Natural killer cell (primary cell): ENCODE measurements around the gene ANKH. TPM values are rescaled to one million over a fixed set of nuclear protein-coding genes. Genes with fewer than 3 reads are reported as not detected.
A peak's percentile ranks its signal among the peaks of the same experiment; 100 is the strongest.

Source experiments
- ATAC-seq, 3 donors: fragments of 150-1000 bp in 2 of 3; fragments of 200-7000 bp in 1 of 3; cut with Tn5 transposase; 1 replicate in 1 of 3; 2 replicates in 2 of 3; pipeline ENCODE4 v1.10.0; 2021; ENCODE audit warnings: mild to moderate bottlenecking in 2 of 3, moderate library complexity in 2 of 3
- DNase-seq, 2 donors: peaks; one replicate each; pipeline versions ENCODE4 v3.0.0 to v3.0.0-alpha.2; 2013 to 2021; ENCODE audit warnings: mixed read lengths in 1 of 2
- H3K27ac ChIP-seq: one replicate; pipeline ENCODE4 v1.5.1; 2013; ENCODE audit warnings: mild to moderate bottlenecking, low read length
- H3K27me3 ChIP-seq: one replicate; pipeline ENCODE4 v1.6.1; 2013; ENCODE audit warnings: low read length; ENCODE audit not compliant: control insufficient read depth, insufficient read depth
- H3K36me3 ChIP-seq: one replicate; pipeline ENCODE4 v1.6.1; 2013; ENCODE audit warnings: low read length; ENCODE audit not compliant: control insufficient read depth, insufficient read depth
- H3K4me1 ChIP-seq: one replicate; pipeline ENCODE4 v1.6.1; 2013; ENCODE audit warnings: low read length; ENCODE audit not compliant: control insufficient read depth, insufficient read depth
- H3K4me3 ChIP-seq: one replicate; pipeline ENCODE4 v1.5.1; 2013; ENCODE audit warnings: low read length
- H3K9me3 ChIP-seq: one replicate; pipeline ENCODE4 v1.6.1; 2013; ENCODE audit warnings: low read length; ENCODE audit not compliant: control insufficient read depth, insufficient read depth
- H3K27ac Mint-ChIP-seq, 2 donors: one replicate each; pipeline ENCODE4 v1.8.0; 2022; ENCODE audit warnings: mild to moderate bottlenecking in 2 of 2, mixed read lengths in 2 of 2, moderate library complexity in 1 of 2
- H3K27me3 Mint-ChIP-seq, 2 donors: one replicate each; pipeline ENCODE4 v1.8.0; 2022; ENCODE audit warnings: low read depth in 2 of 2, mixed read lengths in 2 of 2
- H3K36me3 Mint-ChIP-seq: one replicate; pipeline ENCODE4 v1.8.0; 2022; ENCODE audit warnings: mixed read lengths
- H3K4me1 Mint-ChIP-seq, 2 donors: one replicate each; pipeline ENCODE4 v1.8.0; 2022; ENCODE audit warnings: mixed read lengths in 2 of 2
- H3K4me3 Mint-ChIP-seq: one replicate; pipeline ENCODE4 v1.8.0; 2022; ENCODE audit warnings: mild to moderate bottlenecking, moderate library complexity, mixed read lengths
- H3K9me3 Mint-ChIP-seq, 2 donors: one replicate each; pipeline ENCODE4 v1.8.0; 2022; ENCODE audit warnings: mixed read lengths in 2 of 2
- CTCF ChIP-seq: fragments of 200-600 bp; IDR thresholded peaks from one replicate; pipeline ENCODE4 v1.8.0; 2022; ENCODE audit warnings: antibody characterized with exemption
- whole genome bisulfite sequencing: methylation state at CpG from one replicate; pipeline ENCODE4 v1.1.7; 2013; ENCODE audit warnings: missing lambda C conversion rate; ENCODE audit not compliant: insufficient coverage; 5-methylcytosine and 5-hydroxymethylcytosine counted together
- intact Hi-C: fragments of 100-400 bp; cut with micrococcal nuclease; formaldehyde crosslinking; loops from one replicate; pipeline ENCODE4 v1.14.2; 2022
- total RNA-seq, 4 donors: library from RNA; stranded (reverse); fragments of 120-200 nt in 1 of 4; gene quantifications; one replicate each; pipeline versions ENCODE4 v1.2.3 to v1.2.4, GENCODE V29; 2013 to 2022

Gene ANKH
- total RNA-seq, 3 donors from 2014 or later (not counting 1 experiment from before 2014, with no cell fraction given) = 52.9 to 78.0 (median 63.8) TPM

DNA sequence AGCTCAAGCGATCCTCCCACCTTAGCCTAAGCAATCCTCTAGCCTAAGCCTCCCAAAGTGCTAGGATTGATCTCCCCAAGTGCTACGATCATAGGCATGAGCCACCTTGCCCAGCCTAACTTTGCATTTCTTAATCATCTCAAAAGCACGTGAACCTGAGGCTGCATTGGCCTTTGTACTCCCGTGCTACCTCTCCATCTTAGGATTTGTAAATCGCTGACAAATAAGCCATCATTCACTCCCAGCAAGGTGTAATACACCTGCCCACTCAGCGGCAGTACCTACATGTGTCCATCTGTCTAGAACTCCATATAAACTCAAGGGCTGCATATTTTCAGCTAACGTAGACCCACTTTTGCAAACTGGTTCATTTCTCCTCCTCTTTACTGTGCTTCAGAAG lies 2.8 kb downstream of the ANKH start:
- 91% methylated on average over 7 of the region's 7 CpGs for WGBS
- TF ChIP-seq CTCF = no peak

DNA sequence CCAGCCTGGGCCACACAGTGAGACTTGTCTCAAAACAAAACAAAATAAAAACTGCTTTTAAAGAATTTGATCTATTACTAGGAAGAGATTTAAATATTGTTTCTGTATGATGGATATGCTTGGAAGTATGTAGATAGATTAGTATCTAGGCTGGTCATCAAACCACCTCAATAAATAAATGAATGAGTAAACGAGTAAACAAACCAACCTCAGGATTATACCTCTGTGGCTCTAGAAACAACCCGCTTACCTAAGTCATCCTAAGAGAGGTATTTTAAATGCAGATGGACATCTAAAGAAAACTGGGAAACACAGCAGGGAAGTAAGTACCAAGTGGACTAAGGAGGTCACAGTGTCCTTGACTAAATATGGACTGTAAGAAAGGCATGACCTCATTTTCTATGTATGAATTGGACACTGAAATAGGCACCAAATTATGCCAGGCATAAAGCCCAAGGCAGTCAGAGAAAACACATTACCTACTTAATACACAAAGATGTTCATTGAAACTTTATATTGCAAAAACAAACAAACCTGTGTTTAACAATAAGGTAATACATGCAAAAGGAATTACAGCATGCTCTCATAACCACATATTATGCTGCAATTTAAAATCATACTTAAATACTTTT lies 7.3 kb downstream of the ANKH start:
- intact Hi-C loops = no loop called here
- Mint-ChIP-seq H3K4me1 (peaks cover 26 to 37% of the 10 kb centered on the region in 2 donors), H3K27me3 (no peaks in the 10 kb centered on the region), H3K27ac (no peak overlapping the region), H3K4me3 (no peak overlapping the region), H3K9me3 (no peaks in the 10 kb centered on the region), H3K36me3 (no peaks in the 10 kb centered on the region)
- H3K27ac ChIP-seq = no peak overlapping the region
- no peak for TF ChIP-seq CTCF
- H3K4me3 ChIP-seq = no peak overlapping the region
- DNase-seq (no peak), ATAC-seq (no peak)
- H3K4me1 ChIP-seq = no peaks in the 10 kb centered on the region
- no peaks in the 10 kb centered on the region for H3K9me3 ChIP-seq
- H3K27me3 ChIP-seq = no peaks in the 10 kb centered on the region
- 100% methylated on average over 1 of the region's 2 CpGs for whole genome bisulfite sequencing
- H3K36me3 ChIP-seq = no peaks in the 10 kb centered on the region

More for the DNA sequence above, 2.8 kb downstream of the ANKH start:
- Histone ChIP-seq H3K36me3 (no peaks in the 10 kb centered on the region), H3K9me3 (no peaks in the 10 kb centered on the region), H3K4me1 (peaks cover 22% of the 10 kb centered on the region), H3K27me3 (no peaks in the 10 kb centered on the region), H3K27ac (no peak overlapping the region), H3K4me3 (no peak overlapping the region)
- Mint-ChIP-seq H3K9me3 (no peaks in the 10 kb centered on the region), H3K36me3 (no peaks in the 10 kb centered on the region), H3K27me3 (no peaks in the 10 kb centered on the region), H3K4me1 (peaks cover 29 to 32% of the 10 kb centered on the region in 2 donors), H3K4me3 (no peak overlapping the region), H3K27ac (peak overlapping the region; percentile 82 to 94)
- intact Hi-C loops = no loop called here
- ATAC-seq = no peak
- no peak for DNase-seq

DNA sequence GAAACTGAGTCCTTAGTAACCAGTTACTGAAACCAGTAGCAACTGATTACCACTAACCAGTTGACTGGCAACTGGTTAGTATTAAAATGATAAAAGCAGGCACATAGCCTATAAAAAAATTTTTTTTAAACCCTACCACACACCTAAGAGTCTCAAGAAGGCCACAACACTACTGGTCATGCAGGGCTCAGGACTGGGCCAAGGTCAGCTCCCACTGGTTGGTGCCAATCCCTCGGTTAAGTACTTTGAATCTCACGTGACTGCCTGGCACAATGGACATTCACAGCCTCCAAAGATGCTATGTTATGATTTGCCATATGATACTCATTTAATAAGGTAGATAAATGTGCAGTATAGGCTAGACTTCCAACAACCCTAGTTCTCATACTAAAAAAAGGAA lies 8.5 kb downstream of the ANKH start:
- Mint-ChIP-seq H3K9me3 (no peaks in the 10 kb centered on the region), H3K27ac (no peak overlapping the region), H3K4me3 (no peak overlapping the region), H3K36me3 (no peaks in the 10 kb centered on the region), H3K4me1 (peaks cover 21 to 35% of the 10 kb centered on the region in 2 donors), H3K27me3 (no peaks in the 10 kb centered on the region)
- TF ChIP-seq CTCF = no peak
- no peaks in the 10 kb centered on the region for H3K27me3 ChIP-seq
- no peaks in the 10 kb centered on the region for H3K4me1 ChIP-seq
- H3K4me3 ChIP-seq = no peak overlapping the region
- WGBS = 87% methylated on average over 2 of the region's 2 CpGs
- no peak overlapping the region for H3K27ac ChIP-seq
- DNase-seq (no peak), ATAC-seq (no peak)
- intact Hi-C loops = no loop called here
- H3K9me3 ChIP-seq = no peaks in the 10 kb centered on the region
- no peaks in the 10 kb centered on the region for H3K36me3 ChIP-seq
